HT1080 (cell line): ENCODE data around the gene SPTBN2. TPM values are rescaled to one million over a fixed set of nuclear protein-coding genes. Genes with fewer than 3 reads are reported as not detected.

Experiments
- DNase-seq: peaks from one replicate; pipeline ENCODE4 v3.0.0-alpha.2; 2015; ENCODE audit warnings: low read depth
- total RNA-seq: library from RNA; depleted of rRNA; stranded (reverse); fragments of >200 nt; shearing (Covaris generic); gene quantifications from 2 replicates; pipeline ENCODE4 v1.2.3, GENCODE V29; 2014

Gene SPTBN2
- total RNA-seq, 1 experiment from 2014 or later = 79.1 TPM

GRCh38 chr11:66705587-66706335 lies 23.3 kb downstream of the SPTBN2 start:
- DNase-seq = no peak

- no peak for DNase-seq
Measured at GRCh38 chr11:66704659-66705360, 24.2 kb downstream of the SPTBN2 start.

DNA sequence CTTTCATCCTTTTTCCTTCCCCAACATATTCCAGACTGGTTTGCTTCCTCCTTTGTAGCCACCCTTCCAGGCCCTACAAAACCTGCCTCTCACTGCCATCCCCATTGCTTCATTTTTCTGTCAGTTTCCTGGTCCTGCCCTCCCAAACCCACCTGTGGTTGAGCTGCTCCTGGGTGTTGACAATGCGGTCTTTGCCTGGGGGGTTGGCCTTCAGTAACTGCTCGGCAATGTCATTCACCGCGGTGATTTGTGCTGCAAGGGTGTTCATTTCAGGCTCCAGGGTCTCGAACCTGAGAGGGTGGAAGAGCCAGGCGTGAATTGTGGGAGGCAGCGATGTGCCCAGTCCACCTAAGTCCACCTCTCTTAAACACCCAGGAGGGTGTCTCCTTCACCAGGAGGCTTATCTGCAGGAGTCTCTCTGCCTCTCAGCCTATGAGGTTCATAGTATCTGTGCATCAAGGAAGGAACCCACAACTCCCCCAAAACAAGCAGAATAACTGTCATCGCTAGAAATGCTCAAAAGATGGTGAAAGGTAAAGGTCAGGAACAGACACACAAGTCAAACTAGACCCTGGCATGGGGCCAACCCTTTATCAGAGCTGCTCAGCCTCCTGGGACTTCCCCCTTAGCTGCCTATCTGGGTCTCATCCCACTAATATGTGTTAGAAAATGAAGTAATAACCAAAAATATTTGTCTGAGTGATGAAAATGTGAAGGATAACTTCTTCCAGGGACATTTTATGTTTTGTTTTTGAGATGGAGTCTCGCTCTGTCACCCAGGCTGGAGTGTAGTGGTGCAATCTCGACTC lies 27.4 kb downstream of the SPTBN2 start:
- no peak for DNase-seq

DNA sequence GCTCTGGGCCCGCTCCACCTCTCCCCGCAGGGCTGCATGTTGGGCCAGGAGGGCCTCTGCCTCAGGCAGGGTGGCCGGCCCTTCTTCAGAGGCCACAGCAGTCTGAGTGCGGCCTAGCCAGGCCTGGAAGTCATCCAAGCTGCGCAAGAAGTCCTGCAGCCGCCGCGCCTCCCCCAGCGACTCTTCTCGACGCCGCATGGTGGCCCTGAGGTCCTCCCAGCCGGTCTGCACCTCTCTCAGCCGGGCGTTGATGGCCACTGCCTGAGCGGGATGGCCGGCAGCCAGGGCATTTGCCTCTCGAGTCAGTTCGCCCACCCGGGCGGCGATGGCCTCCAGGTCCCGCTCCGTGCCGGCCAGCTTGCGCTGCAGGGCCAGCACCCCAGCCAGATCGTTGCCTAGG lies 28.3 kb downstream of the SPTBN2 start:
- DNase-seq = no peak

- no peak for DNase-seq
Measured at GRCh38 chr11:66700337-66700736, 28.7 kb downstream of the SPTBN2 start.

- no peak for DNase-seq
Measured at GRCh38 chr11:66698491-66698890, 30.5 kb downstream of the SPTBN2 start.

DNA sequence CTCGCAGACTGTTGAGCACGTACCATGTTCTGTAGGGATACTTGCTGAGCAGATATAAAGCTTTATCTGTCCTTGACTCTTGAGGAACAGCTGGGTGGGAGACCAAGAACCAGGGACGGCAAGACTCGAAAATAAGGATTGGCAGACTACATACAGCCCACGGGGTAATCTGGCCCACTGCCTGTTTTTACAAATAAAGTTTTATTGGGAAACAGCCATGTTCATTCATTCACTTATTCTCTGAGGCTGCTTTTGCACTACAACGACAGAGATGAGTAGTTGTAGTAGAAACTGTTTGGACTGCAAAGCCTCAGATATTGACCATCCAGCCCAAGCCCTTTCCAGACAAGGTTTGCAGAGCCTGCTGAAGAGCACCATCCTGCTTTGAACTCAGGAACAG lies 31.0 kb downstream of the SPTBN2 start:
- no peak for DNase-seq

- no peak for DNase-seq
Measured at GRCh38 chr11:66696146-66696545, 32.9 kb downstream of the SPTBN2 start.

- DNase-seq = peak; percentile 94
Measured at GRCh38 chr11:66694732-66695207, 34.2 kb downstream of the SPTBN2 start.

GRCh38 chr11:66694056-66694410 lies 35.0 kb downstream of the SPTBN2 start:
- no peak for DNase-seq

- DNase-seq = no peak
Measured at GRCh38 chr11:66693356-66694055, 35.5 kb downstream of the SPTBN2 start.

GRCh38 chr11:66692871-66693331 lies 36.1 kb downstream of the SPTBN2 start:
- DNase-seq = no peak

- no peak for DNase-seq
Measured at GRCh38 chr11:66692446-66692845, 36.6 kb downstream of the SPTBN2 start.

DNA sequence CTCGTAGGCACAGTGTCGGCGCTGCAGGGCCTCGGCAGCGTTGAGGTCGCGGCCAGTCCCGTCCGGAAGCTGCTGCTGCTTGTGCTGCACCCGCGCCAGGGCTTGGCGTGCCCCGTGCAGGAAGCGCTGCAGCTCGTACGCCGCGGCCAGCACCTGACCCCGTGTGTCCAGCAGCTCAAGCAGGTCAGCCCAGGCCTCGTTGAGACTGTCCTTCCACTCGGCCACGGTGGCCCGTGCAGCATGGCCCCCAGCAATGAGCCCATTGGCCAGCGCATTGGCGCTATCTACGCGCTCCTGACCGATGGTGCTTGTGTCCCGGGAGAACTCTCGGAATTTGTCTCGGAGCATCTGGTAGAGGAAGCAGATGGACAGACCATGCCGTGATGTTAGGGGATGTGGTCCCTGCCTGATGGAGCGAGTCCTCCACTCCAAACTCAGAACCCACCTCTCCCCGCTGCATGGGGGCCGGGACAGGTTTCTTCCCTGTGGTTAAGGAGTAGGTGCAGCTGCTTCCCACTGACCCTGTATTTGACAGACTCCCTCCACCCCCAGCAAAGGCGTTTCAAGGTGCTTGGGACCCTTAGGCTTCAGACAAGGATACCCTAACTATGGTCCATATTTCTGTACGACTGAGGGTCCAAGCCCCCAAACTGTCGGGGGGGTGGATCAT lies 37.6 kb downstream of the SPTBN2 start:
- no peak for DNase-seq

- DNase-seq = no peak
Measured at GRCh38 chr11:66689661-66690590, 39.1 kb downstream of the SPTBN2 start.

- no peak for DNase-seq
Measured at GRCh38 chr11:66688561-66689534, 40.2 kb downstream of the SPTBN2 start.

GRCh38 chr11:66687831-66688281 lies 41.2 kb downstream of the SPTBN2 start:
- DNase-seq = no peak
